ENCODE results near the gene TNNT3. TPM values are rescaled to one million over a fixed set of nuclear protein-coding genes. Genes with fewer than 3 reads are reported as not detected.

The TNNT3 gene
- total RNA-seq, 2 experiments from 2014 or later = 19.1 to 21.9 TPM

DNA sequence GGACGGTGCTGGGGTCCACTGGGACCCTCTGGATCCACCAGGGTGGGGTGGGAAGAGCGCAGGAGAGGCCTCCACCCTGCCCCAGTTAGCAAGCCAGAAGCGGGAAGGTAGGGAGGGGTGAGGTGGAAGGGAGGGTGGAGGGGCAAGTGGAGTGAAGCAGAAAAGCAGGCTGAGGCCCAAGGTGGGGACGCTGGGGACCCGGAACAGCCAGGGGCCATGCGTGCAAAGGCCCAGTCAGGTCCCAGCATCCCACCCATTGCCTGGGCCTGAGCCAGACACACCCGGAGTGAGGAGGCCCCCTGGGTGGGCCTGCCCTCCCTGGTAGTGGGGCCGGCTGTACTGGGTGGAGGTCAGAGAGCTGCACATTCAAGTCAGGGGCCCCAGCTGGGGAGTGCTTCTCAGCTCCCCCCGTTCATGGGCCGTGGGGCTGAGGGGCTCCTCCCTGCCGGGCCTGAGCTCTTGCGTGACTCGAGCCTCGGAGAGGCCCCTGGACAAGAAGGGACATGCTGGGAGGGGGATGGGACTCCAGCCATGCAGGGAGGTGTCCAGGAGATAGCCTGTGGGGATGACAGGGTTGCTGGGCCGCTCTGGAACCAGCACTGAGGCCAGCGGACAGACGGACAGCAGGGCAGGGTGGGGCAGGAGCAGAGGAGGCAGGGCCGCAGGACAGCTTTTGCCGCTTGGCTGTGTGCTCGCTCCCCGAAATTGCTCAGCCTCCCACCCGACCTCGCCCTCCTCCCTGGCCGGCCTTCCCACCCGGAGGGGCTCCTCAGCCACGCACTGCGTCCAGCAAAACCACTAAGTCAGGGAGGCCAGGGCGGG, 7.7 kb downstream of the TNNT3 start:
- peaks cover 6% of the 10 kb centered on the region for H3K27me3 Mint-ChIP-seq
- H3K4me1 ChIP-seq (ENCODE audit: insufficient read depth, low read length) = peaks cover 9% of the 10 kb centered on the region
- H3K9me3 Mint-ChIP-seq = no peaks in the 10 kb centered on the region
- ChIA-PET POLR2A (no interaction called here), CTCF (no interaction called here)
- ATAC-seq (ENCODE audit: poor library complexity) = no peak
- no peaks in the 10 kb centered on the region for H3K36me3 Mint-ChIP-seq (ENCODE audit: low read depth)
- no peaks in the 10 kb centered on the region for H3K27me3 ChIP-seq (ENCODE audit: control insufficient read depth in 1 of 2, insufficient read depth in 2 of 2, low read length in 2 of 2)
- no peak overlapping the region for H3K4me3 Mint-ChIP-seq
- intact Hi-C loops (cut with DNase I, micrococcal nuclease) = no loop called here
- H3K4me3 ChIP-seq (ENCODE audit: low read length) = no peak overlapping the region
- no peaks in the 10 kb centered on the region for H3K9me3 ChIP-seq (ENCODE audit: control insufficient read depth in 1 of 2, insufficient read depth in 1 of 2, low read length in 2 of 2)
- no peak overlapping the region for H3K27ac ChIP-seq (ENCODE audit: low read depth in 1 of 2, low read length in 2 of 2)
- H3K27ac Mint-ChIP-seq = no peak overlapping the region
- TF ChIP-seq, protein P1, sequence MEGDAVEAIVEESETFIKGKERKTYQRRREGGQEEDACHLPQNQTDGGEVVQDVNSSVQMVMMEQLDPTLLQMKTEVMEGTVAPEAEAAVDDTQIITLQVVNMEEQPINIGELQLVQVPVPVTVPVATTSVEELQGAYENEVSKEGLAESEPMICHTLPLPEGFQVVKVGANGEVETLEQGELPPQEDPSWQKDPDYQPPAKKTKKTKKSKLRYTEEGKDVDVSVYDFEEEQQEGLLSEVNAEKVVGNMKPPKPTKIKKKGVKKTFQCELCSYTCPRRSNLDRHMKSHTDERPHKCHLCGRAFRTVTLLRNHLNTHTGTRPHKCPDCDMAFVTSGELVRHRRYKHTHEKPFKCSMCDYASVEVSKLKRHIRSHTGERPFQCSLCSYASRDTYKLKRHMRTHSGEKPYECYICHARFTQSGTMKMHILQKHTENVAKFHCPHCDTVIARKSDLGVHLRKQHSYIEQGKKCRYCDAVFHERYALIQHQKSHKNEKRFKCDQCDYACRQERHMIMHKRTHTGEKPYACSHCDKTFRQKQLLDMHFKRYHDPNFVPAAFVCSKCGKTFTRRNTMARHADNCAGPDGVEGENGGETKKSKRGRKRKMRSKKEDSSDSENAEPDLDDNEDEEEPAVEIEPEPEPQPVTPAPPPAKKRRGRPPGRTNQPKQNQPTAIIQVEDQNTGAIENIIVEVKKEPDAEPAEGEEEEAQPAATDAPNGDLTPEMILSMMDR (IDR thresholded peaks at IDR 0.05) = no peak
- DNase-seq = peak in 1 of 14 experiments; percentile 21
- no peaks in the 10 kb centered on the region for H3K36me3 ChIP-seq (ENCODE audit: insufficient read depth, low read length)
- H3K4me1 Mint-ChIP-seq (ENCODE audit: low read depth) = peaks cover 7% of the 10 kb centered on the region

DNA sequence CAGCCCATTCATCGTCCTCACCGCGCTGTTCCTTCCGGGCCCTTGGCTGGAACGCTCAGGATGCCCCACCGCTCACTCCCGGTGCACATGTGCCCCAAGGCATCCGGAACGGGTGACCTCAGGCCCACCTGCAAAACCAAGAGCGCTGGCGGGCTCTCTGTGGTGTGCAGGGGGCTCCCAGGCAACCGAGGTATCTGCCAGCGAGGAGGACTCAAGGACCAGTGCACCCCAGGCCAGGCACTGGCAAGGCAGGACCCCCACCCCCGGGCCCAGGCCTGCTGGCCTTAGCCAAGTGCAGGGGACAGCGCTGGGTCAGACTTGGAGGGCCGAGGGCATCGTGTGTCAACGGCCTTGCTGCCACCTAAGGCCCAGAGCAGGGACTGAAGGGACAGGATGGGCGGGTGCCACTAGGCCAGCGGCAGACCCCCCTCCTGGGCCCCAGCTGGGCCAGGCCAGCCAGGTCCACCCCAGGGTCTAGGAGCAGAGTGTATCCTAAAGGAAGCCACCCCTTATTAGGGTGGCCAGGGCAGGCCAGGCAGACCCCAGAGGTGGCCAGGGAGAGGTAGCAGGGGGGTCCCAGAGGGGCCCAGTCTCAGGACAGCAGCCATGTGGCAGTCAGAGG, 8.5 kb downstream of the TNNT3 start:
- H3K27me3 ChIP-seq (ENCODE audit: control insufficient read depth in 1 of 2, insufficient read depth in 2 of 2, low read length in 2 of 2) = no peaks in the 10 kb centered on the region
- DNase-seq = no peak
- H3K9me3 Mint-ChIP-seq = no peaks in the 10 kb centered on the region
- H3K4me3 Mint-ChIP-seq = no peak overlapping the region
- no peak overlapping the region for H3K27ac ChIP-seq (ENCODE audit: low read depth in 1 of 2, low read length in 2 of 2)
- CTCF ChIA-PET = no interaction called here
- H3K27ac Mint-ChIP-seq = no peak overlapping the region
- H3K36me3 ChIP-seq (ENCODE audit: insufficient read depth, low read length) = no peaks in the 10 kb centered on the region
- H3K9me3 ChIP-seq (ENCODE audit: control insufficient read depth in 1 of 2, insufficient read depth in 1 of 2, low read length in 2 of 2) = no peaks in the 10 kb centered on the region
- intact Hi-C loops (cut with DNase I, micrococcal nuclease) = no loop called here
- H3K4me1 ChIP-seq (ENCODE audit: insufficient read depth, low read length) = peaks cover 9% of the 10 kb centered on the region
- TF ChIP-seq, protein P1 (IDR thresholded peaks at IDR 0.05) = no peak
- no peak overlapping the region for H3K4me3 ChIP-seq (ENCODE audit: low read length)
- no peaks in the 10 kb centered on the region for H3K36me3 Mint-ChIP-seq (ENCODE audit: low read depth)
- ATAC-seq (ENCODE audit: poor library complexity) = no peak
- peaks cover 6% of the 10 kb centered on the region for H3K27me3 Mint-ChIP-seq
- POLR2A ChIA-PET = no interaction called here
- peaks cover 7% of the 10 kb centered on the region for H3K4me1 Mint-ChIP-seq (ENCODE audit: low read depth)

DNA sequence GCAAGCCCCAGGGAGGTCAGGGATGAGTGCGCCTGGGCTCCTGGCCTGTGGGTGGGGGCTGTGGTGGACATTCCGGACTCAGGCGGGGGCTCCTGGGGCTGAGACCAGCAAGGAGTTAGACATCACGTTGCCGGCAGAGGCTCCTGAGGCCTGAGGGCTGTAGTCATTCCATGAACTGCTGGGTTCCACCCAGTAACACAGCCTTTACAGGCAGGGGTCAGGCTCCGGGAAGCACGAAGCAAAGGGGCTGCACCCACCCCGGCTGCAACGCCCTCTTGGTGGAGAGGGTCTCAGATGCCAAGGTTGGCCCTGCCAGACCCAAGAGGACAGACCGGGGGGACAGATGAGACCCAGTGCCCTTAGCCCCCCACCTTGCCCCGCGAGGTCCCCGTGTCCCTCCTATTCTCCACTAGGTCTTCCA, 9.0 kb downstream of the TNNT3 start:
- intact Hi-C loops (cut with DNase I, micrococcal nuclease) = no loop called here
- Mint-ChIP-seq H3K9me3 (no peaks in the 10 kb centered on the region), H3K4me3 (no peak overlapping the region), H3K4me1 (ENCODE audit: low read depth) (peaks cover 6% of the 10 kb centered on the region), H3K27ac (no peak overlapping the region), H3K36me3 (ENCODE audit: low read depth) (no peaks in the 10 kb centered on the region), H3K27me3 (peaks cover 6% of the 10 kb centered on the region)
- ChIA-PET CTCF (no interaction called here), POLR2A (no interaction called here)
- H3K27ac ChIP-seq (ENCODE audit: low read depth in 1 of 2, low read length in 2 of 2) = no peak overlapping the region
- H3K36me3 ChIP-seq (ENCODE audit: insufficient read depth, low read length) = no peaks in the 10 kb centered on the region
- H3K27me3 ChIP-seq (ENCODE audit: control insufficient read depth in 1 of 2, insufficient read depth in 2 of 2, low read length in 2 of 2) = no peaks in the 10 kb centered on the region
- TF ChIP-seq, protein P1 (IDR thresholded peaks at IDR 0.05) = no peak
- H3K4me1 ChIP-seq (ENCODE audit: insufficient read depth, low read length) = peaks cover 9% of the 10 kb centered on the region
- no peaks in the 10 kb centered on the region for H3K9me3 ChIP-seq (ENCODE audit: control insufficient read depth in 1 of 2, insufficient read depth in 1 of 2, low read length in 2 of 2)
- ATAC-seq (ENCODE audit: poor library complexity) = no peak
- H3K4me3 ChIP-seq (ENCODE audit: low read length) = no peak overlapping the region
- DNase-seq = no peak
